Skin epidermis (tissue), 12 donors: ENCODE measurements around the gene CIAO3.
"Not testable (repeated sequence)": the region's sequence is repeated elsewhere in the genome, so short reads cannot be mapped to it uniquely, and the experiment has no call there.

ENCODE experiments used
- H3K27ac ChIP-seq, 21 experiments: fragments of 200-600 bp; sonication (generic) in 11 of 21; one replicate each; pipeline ENCODE4 v1.5.0; 2020; ENCODE audit warnings: mild to moderate bottlenecking in 3 of 21, inconsistent platforms in 2 of 21, moderate library complexity in 2 of 21
- H3K4me3 ChIP-seq, 7 experiments: fragments of 200-600 bp; sonication (generic) in 2 of 7; one replicate each; pipeline ENCODE4 v1.5.0; 2020; ENCODE audit warnings: inconsistent platforms in 2 of 7, mild to moderate bottlenecking in 2 of 7, moderate library complexity in 1 of 7

The CIAO3 gene

DNA sequence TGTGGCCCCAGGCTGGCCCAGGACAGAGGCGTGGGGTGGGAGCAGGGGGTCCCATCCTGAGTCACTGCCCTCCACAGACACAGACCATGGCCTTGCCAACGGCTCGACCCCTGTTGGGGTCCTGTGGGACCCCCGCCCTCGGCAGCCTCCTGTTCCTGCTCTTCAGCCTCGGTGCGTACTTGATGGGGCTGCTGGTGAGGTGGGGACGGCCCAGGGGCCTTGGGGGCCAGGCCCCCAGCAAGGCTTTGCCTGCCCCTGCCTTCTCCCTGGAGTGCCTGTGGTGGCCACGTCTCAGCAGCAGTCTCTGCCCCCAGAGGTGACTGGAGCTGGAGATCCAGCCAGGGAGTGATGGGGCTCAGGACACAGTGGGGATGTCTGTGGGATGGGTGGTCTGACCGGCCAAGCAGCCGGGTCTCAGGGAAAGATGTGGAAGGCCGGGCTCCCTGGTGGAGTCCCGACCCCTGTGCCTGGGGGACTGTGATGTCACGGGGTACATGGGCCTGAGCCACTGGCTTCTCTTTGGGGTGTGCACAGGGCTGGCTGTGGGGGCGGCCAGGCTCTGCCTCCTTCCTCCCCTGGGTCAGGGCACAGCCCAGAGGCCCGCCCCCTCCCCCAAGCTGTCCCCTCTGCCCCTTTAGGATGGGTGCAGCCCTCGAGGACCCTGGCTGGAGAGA, 21.9 kb upstream of the CIAO3 start:
- no peak overlapping the region for H3K4me3 ChIP-seq
- H3K27ac ChIP-seq, result no peak overlapping the region

GRCh38 chr16:761625-762513, 21.1 kb upstream of the CIAO3 start:
- peak overlapping the region in 2 of 21 experiments; percentile 10 to 13 for H3K27ac ChIP-seq
- no peak overlapping the region for H3K4me3 ChIP-seq

DNA sequence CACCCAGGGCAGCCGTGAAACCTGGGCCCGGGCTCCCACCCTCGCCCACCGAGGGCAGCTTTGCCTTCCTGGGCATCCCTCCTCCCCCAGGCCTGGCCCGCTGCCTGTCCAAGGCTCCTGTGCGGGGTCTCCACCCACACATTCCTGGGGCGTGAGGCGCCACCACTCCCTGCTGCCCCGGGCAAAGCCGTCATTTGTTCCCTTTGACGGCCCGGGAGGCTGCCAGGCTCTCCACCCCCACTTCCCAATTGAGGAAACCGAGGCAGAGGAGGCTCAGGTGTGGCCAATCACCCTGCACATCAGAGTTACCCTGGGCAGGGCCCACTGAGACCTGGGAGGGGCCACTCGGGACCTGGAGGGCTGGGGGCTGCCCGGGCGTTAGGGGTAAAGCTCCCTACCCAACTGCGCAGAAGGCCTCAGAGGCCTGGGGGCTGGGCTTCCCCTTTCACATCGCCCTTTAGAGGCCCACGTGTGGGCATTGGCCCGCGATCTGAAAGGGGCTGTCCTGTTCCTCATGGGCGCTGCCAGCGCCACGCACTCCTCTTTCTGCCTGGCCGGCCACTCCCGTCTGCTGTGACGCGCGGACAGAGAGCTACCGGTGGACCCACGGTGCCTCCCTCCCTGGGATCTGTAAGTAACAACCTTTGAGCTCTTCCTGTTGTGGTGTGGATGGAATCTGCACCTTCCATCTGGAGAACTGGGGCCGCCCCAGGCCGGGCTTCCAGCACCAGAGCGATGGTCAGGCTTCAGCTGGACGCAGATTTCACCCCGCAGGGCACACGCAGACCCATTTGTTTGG, 19.9 kb upstream of the CIAO3 start, which contains the start of gene MSLN:
TSS of gene MSLN (plus strand) at position 190 of the 799 bp plus-strand sequence. CDS start 1,947 bp downstream, outside the sequence.
- peak within 1 kb of the TSS in 1 of 21 experiments; percentile 44 for H3K27ac ChIP-seq
- no peak within 1 kb of the TSS for H3K4me3 ChIP-seq

GRCh38 chr16:760065-760464, 19.3 kb upstream of the CIAO3 start:
- peak overlapping the region in 1 of 21 experiments; percentile 44 for H3K27ac ChIP-seq
- no peak overlapping the region for H3K4me3 ChIP-seq

DNA sequence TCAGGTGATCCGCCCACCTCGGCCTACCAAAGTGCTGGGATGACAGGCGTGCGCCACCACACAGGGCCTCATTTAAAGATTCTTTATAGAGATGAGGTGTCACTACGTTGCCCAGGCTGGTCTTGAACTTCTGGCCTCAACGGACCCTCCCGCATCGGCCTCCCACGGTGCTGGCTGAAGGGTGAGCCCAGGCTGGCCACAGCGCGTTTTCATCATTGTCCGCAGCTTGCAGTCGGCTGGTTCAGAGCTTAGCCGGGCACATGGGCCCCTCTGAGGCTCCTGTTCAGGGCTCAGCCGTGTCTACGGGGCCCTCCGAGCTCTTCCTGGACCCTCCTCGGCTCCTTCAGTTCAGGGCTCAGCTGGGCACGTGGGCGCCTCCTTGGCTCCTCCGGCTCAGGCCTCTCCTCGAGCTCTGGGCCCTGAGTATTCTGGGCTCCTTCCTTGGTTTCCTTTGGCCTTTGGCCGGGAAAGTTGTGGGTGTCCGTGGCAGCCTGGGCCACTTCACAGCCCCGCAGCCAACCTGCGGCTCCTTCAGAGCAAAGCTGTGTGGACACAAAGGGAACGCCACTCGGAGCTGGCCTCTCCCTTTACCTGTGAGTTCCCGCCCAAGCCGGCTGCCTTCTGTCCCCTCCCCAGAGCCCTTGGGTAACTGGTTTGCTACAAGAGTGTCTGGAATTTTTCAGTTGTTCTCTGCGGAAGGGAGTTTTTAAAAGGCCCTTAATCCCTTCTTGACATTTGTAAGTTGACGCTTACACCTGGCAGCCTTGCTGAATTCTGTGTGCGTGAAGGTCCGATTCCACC, 18.5 kb upstream of the CIAO3 start:
- Histone ChIP-seq H3K4me3 (no peak overlapping the region), H3K27ac (peak overlapping the region in 1 of 21 experiments; percentile 44)

- Histone ChIP-seq H3K27ac (no peak overlapping the region), H3K4me3 (no peak overlapping the region)
Measured at GRCh38 chr16:756428-756827, 15.6 kb upstream of the CIAO3 start.

GRCh38 chr16:754656-755055, 13.9 kb upstream of the CIAO3 start:
- no peak overlapping the region for H3K4me3 ChIP-seq
- H3K27ac ChIP-seq, result no peak overlapping the region

GRCh38 chr16:754121-754607, 13.4 kb upstream of the CIAO3 start:
- peak overlapping the region in 1 of 21 experiments; percentile 14 for H3K27ac ChIP-seq
- H3K4me3 ChIP-seq, result not testable (repeated sequence)

DNA sequence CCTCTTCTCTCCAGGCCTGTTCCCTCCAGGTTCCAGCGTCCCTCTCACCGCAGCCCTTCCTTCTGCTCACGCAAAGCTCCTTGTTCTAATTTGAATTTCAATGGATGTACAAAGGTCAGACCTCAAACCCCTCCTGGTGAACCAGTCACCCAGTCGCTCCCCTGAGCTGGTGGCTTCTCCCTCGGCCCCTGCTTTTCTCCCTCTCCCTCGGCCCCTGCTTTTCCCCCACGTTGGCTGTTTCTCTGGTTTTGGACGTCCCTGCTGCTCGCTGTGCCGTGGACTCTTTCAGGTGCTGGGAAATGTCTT, 11.2 kb upstream of the CIAO3 start:
- no peak overlapping the region for H3K4me3 ChIP-seq
- no peak overlapping the region for H3K27ac ChIP-seq

GRCh38 chr16:751152-752006, 10.6 kb upstream of the CIAO3 start:
- no peak overlapping the region for H3K4me3 ChIP-seq
- H3K27ac ChIP-seq, result no peak overlapping the region

DNA sequence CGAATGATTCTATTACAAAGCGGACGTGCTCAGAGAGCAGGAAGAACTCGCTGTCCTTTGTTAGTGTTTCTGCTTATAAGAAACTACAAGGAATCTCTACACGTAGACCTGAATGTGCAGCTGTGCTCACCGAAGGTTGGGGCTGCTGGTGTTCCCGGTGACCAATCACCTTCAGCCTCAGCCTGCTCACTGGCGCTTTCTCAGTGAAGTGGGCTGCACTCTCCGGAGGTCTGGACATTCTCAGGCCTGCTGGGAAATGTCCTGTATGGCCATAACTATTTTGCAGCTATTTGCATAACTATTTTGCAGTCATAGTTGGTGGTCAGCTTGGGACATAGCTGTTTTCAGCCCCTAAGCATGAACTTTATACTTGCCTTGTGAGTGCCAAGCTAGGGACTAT, 9.7 kb upstream of the CIAO3 start:
- Histone ChIP-seq H3K4me3 (no peak overlapping the region), H3K27ac (no peak overlapping the region)

- no peak overlapping the region for H3K4me3 ChIP-seq
- H3K27ac ChIP-seq, result no peak overlapping the region
Measured at GRCh38 chr16:749010-749409, 8.2 kb upstream of the CIAO3 start.

- Histone ChIP-seq H3K4me3 (no peak overlapping the region), H3K27ac (no peak overlapping the region)
Measured at GRCh38 chr16:747978-748746, 7.4 kb upstream of the CIAO3 start.

DNA sequence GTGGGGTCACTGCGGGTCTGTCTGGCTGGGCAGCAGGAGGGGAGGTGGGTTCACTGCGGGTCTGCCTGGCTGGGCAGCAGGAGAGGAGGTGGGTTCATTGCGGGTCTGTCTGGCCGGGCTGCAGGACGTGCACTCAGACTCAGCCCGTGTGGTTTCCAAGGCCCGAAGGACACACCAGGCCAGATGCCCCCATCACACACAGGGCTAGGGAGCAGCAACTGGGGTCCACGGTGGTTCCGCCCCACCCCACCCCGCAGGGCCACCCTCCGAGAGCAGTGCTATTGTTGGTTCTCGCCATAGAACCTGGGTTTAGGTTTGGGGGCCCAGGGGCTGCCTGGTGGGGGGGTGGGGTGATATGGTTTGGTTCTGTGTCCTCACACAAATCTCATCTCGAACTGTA, 5.8 kb upstream of the CIAO3 start:
- no peak overlapping the region for H3K27ac ChIP-seq
- H3K4me3 ChIP-seq, result no peak overlapping the region

DNA sequence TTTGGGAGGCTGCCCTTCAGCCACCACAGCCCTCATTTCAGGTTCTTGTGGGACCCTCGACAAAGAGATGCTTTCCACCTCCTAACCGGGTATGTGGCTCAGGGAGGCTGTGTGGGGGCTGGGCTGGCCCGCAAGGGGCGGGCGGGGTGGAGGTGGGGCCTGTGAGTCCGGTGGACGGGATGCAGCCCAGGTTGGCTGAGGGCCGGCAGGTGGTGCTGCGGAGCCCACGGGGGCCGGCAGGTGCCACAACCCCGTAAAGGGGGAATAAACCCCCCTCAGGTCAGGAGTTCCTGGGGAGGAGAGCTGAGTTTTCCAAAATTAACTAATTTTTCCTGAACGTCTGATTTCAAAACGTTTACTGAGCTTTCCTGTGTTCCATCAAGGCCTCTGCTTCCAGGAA, 4.9 kb upstream of the CIAO3 start:
- no peak overlapping the region for H3K27ac ChIP-seq
- no peak overlapping the region for H3K4me3 ChIP-seq

- Histone ChIP-seq H3K27ac (no peak overlapping the region), H3K4me3 (no peak overlapping the region)
Measured at GRCh38 chr16:743794-744500, 3.1 kb upstream of the CIAO3 start.

- not testable (repeated sequence) for H3K27ac ChIP-seq, H3K4me3 ChIP-seq
Measured at GRCh38 chr16:742894-743293, 2.1 kb upstream of the CIAO3 start.
